ENCODE results near the gene MINDY3. TPM values are rescaled to one million over a fixed set of nuclear protein-coding genes. Genes with fewer than 3 reads are reported as not detected.

MINDY3 gene
- total and polyA plus RNA-seq, 4 donors: 6.5 to 16.1 (median 12.3) TPM

- DNase-seq (ENCODE audit: low spot score): no peak
- H3K36me3 ChIP-seq (ENCODE audit: control insufficient read depth in 4 of 4, insufficient read depth in 3 of 4, low read depth in 1 of 4, low read length in 3 of 4): peaks cover 0 to 12% (median 3%) of the 10 kb centered on the region in 4 donors
- WGBS: 95% methylated on average over 4 of the region's 4 CpGs
- no peaks in the 10 kb centered on the region for H3K9me3 ChIP-seq (ENCODE audit: control insufficient read depth in 4 of 4, low read length in 3 of 4)
- no peaks in the 10 kb centered on the region for H3K4me1 ChIP-seq (ENCODE audit: control insufficient read depth in 4 of 4, insufficient read depth in 4 of 4, low read length in 3 of 4)
- H3K27ac ChIP-seq (ENCODE audit: low read depth in 1 of 2, low read length in 2 of 2): no peak overlapping the region
- H3K27me3 ChIP-seq (ENCODE audit: control insufficient read depth in 4 of 4, insufficient read depth in 4 of 4, low read length in 3 of 4): no peaks in the 10 kb centered on the region
- no peak overlapping the region for H3K9ac ChIP-seq (ENCODE audit: low read depth in 1 of 2, low read length in 2 of 2)
- TF ChIP-seq FOXA1 (IDR thresholded peaks at IDR 0.05): no peak
- TF ChIP-seq YY1 (IDR thresholded peaks at IDR 0.05): no peak
- no peak for TF ChIP-seq RXRA (IDR thresholded peaks at IDR 0.05)
- no peak for TF ChIP-seq EGR1 (IDR thresholded peaks at IDR 0.05; ENCODE audit: low read depth in 2 of 2)
- no peak for TF ChIP-seq GABPA (IDR thresholded peaks at IDR 0.05 in 1 of 2, conservative IDR thresholded peaks at IDR 0.05 in 1 of 2)
- TF ChIP-seq HNF4A (conservative IDR thresholded peaks at IDR 0.05): no peak
- TF ChIP-seq HNF4G (IDR thresholded peaks at IDR 0.05): no peak
- TF ChIP-seq ATF3 (IDR thresholded peaks at IDR 0.05): no peak
- TF ChIP-seq NR2F2 (IDR thresholded peaks at IDR 0.05): no peak
- no peak for TF ChIP-seq ZBTB33 (IDR thresholded peaks at IDR 0.05)
- TF ChIP-seq, protein P1, sequence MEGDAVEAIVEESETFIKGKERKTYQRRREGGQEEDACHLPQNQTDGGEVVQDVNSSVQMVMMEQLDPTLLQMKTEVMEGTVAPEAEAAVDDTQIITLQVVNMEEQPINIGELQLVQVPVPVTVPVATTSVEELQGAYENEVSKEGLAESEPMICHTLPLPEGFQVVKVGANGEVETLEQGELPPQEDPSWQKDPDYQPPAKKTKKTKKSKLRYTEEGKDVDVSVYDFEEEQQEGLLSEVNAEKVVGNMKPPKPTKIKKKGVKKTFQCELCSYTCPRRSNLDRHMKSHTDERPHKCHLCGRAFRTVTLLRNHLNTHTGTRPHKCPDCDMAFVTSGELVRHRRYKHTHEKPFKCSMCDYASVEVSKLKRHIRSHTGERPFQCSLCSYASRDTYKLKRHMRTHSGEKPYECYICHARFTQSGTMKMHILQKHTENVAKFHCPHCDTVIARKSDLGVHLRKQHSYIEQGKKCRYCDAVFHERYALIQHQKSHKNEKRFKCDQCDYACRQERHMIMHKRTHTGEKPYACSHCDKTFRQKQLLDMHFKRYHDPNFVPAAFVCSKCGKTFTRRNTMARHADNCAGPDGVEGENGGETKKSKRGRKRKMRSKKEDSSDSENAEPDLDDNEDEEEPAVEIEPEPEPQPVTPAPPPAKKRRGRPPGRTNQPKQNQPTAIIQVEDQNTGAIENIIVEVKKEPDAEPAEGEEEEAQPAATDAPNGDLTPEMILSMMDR (IDR thresholded peaks at IDR 0.05; ENCODE audit: low read depth, low read length, missing input control): no peak
- TF ChIP-seq SP1 (IDR thresholded peaks at IDR 0.05): no peak
- TF ChIP-seq, protein P2, sequence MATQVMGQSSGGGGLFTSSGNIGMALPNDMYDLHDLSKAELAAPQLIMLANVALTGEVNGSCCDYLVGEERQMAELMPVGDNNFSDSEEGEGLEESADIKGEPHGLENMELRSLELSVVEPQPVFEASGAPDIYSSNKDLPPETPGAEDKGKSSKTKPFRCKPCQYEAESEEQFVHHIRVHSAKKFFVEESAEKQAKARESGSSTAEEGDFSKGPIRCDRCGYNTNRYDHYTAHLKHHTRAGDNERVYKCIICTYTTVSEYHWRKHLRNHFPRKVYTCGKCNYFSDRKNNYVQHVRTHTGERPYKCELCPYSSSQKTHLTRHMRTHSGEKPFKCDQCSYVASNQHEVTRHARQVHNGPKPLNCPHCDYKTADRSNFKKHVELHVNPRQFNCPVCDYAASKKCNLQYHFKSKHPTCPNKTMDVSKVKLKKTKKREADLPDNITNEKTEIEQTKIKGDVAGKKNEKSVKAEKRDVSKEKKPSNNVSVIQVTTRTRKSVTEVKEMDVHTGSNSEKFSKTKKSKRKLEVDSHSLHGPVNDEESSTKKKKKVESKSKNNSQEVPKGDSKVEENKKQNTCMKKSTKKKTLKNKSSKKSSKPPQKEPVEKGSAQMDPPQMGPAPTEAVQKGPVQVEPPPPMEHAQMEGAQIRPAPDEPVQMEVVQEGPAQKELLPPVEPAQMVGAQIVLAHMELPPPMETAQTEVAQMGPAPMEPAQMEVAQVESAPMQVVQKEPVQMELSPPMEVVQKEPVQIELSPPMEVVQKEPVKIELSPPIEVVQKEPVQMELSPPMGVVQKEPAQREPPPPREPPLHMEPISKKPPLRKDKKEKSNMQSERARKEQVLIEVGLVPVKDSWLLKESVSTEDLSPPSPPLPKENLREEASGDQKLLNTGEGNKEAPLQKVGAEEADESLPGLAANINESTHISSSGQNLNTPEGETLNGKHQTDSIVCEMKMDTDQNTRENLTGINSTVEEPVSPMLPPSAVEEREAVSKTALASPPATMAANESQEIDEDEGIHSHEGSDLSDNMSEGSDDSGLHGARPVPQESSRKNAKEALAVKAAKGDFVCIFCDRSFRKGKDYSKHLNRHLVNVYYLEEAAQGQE (IDR thresholded peaks at IDR 0.05): no peak
- no peak for TF ChIP-seq JUND (IDR thresholded peaks at IDR 0.05)
- no peak overlapping the region for H3K4me3 ChIP-seq (ENCODE audit: low read depth in 1 of 3, low read length in 3 of 3)
Observed at GRCh38 chr10:15809450-15809849, 50.9 kb downstream of the MINDY3 start.

DNA sequence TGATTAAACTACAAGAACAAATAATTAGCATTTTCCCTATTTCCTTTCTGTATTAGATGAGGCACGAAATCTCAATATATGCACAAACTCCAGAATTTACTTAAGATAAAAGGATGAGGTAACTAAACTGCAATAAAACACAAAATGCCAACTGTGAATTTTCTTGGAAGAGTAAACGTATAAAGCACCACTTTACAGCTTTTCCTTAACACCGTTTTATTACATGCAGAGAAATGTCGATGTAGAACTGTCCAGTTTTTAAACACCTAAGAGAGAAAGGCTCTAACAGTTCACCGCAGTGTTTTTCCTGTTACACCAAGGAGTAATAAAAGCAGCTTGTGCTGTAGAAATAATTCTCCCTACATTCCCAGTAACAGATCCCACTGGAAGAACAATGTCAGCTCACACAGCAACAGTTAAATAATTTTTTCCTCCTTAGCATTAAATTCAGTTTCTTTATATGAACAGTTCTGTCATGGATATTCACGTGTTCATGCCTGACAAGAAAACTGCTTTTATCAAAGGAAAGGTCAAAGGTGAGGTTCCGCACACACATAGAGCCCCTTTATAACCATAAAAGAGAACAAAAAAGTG, 52.0 kb downstream of the MINDY3 start:
- H3K36me3 ChIP-seq (ENCODE audit: control insufficient read depth in 4 of 4, insufficient read depth in 3 of 4, low read depth in 1 of 4, low read length in 3 of 4): peaks cover 0 to 14% (median 2%) of the 10 kb centered on the region in 4 donors
- 92% methylated on average over 7 of the region's 7 CpGs for WGBS
- DNase-seq (ENCODE audit: low spot score): no peak
- TF ChIP-seq MAX (IDR thresholded peaks at IDR 0.05): no peak
- no peak for TF ChIP-seq RAD21 (IDR thresholded peaks at IDR 0.05)
- no peak for TF ChIP-seq SP1 (IDR thresholded peaks at IDR 0.05)
- TF ChIP-seq FOXA1 (IDR thresholded peaks at IDR 0.05): no peak
- TF ChIP-seq, protein P1 (IDR thresholded peaks at IDR 0.05; ENCODE audit: low read depth, low read length, missing input control): no peak
- TF ChIP-seq HNF4G (IDR thresholded peaks at IDR 0.05): no peak
- TF ChIP-seq FOXA2 (IDR thresholded peaks at IDR 0.05): no peak
- TF ChIP-seq, protein P2 (IDR thresholded peaks at IDR 0.05): no peak
- no peak for TF ChIP-seq HNF4A (conservative IDR thresholded peaks at IDR 0.05)
- no peak for TF ChIP-seq TAF1 (conservative IDR thresholded peaks at IDR 0.05)
- TF ChIP-seq EGR1 (IDR thresholded peaks at IDR 0.05; ENCODE audit: low read depth in 2 of 2): no peak
- no peak for TF ChIP-seq NR2F2 (IDR thresholded peaks at IDR 0.05)

More for the DNA sequence above, 52.0 kb downstream of the MINDY3 start:
- H3K4me1 ChIP-seq (ENCODE audit: control insufficient read depth in 4 of 4, insufficient read depth in 4 of 4, low read length in 3 of 4): no peaks in the 10 kb centered on the region
- H3K9me3 ChIP-seq (ENCODE audit: control insufficient read depth in 4 of 4, low read length in 3 of 4): no peaks in the 10 kb centered on the region
- no peak overlapping the region for H3K27ac ChIP-seq (ENCODE audit: low read depth in 1 of 2, low read length in 2 of 2)
- H3K27me3 ChIP-seq (ENCODE audit: control insufficient read depth in 4 of 4, insufficient read depth in 4 of 4, low read length in 3 of 4): no peaks in the 10 kb centered on the region
- H3K4me3 ChIP-seq (ENCODE audit: low read depth in 1 of 3, low read length in 3 of 3): no peak overlapping the region
- no peak overlapping the region for H3K9ac ChIP-seq (ENCODE audit: low read depth in 1 of 2, low read length in 2 of 2)
